IPS DF 6.9 (cell line): ENCODE measurements around the gene GIPC3.

Experiments used
- DNase-seq: peaks from one replicate; pipeline ENCODE4 v3.0.0-alpha.2; 2013; ENCODE audit warnings: low read depth, low spot score
- H3K27ac ChIP-seq: one replicate; pipeline ENCODE4 v1.5.1; 2013; ENCODE audit warnings: low read length, control low read depth
- H3K27me3 ChIP-seq: 2 replicates; pipeline ENCODE4 v1.6.1; 2013; ENCODE audit warnings: mild to moderate bottlenecking, low read length; ENCODE audit not compliant: control insufficient read depth, insufficient read depth
- H3K36me3 ChIP-seq: 2 replicates; pipeline ENCODE4 v1.6.1; 2013; ENCODE audit warnings: low read length; ENCODE audit not compliant: control insufficient read depth, insufficient read depth
- H3K4me1 ChIP-seq: 2 replicates; pipeline ENCODE4 v1.6.1; 2013; ENCODE audit warnings: low read length; ENCODE audit not compliant: control insufficient read depth, insufficient read depth
- H3K4me3 ChIP-seq: 2 replicates; pipeline ENCODE4 v1.5.1; 2013; ENCODE audit warnings: mild to moderate bottlenecking, low read length
- H3K9me3 ChIP-seq: 2 replicates; pipeline ENCODE4 v1.6.1; 2013; ENCODE audit warnings: low read length, inconsistent platforms; ENCODE audit not compliant: control insufficient read depth, insufficient read depth
- WGBS: extraction: QIAGEN DNeasy Blood & Tissue Kit; methylation state at CpG from one replicate; pipeline ENCODE4 v1.1.7; 2013; ENCODE audit warnings: mixed read lengths, missing lambda C conversion rate; ENCODE audit not compliant: insufficient read length, insufficient coverage; 5-methylcytosine and 5-hydroxymethylcytosine counted together

The GIPC3 gene

GRCh38 chr19:3606174-3606689 is 21.0 kb downstream of the GIPC3 start:
- Histone ChIP-seq H3K27me3 (peaks cover 3% of the 10 kb centered on the region; the same call in 1 of the 2 replicates), H3K36me3 (peaks cover 3% of the 10 kb centered on the region; the same call in 1 of the 2 replicates), H3K4me3 (peak overlapping the region; percentile 39; the same call in 1 of the 2 replicates), H3K27ac (no peak overlapping the region), H3K9me3 (no peaks in the 10 kb centered on the region), H3K4me1 (no peaks in the 10 kb centered on the region)
- WGBS: no CpG with 5 or more reads among the region's 35 CpGs
- no peak for DNase-seq

- WGBS: no CpG with 5 or more reads among the region's 46 CpGs
- no peaks in the 10 kb centered on the region for H3K4me1 ChIP-seq
- peak within 1 kb of the TSS; percentile 39; the same call in 1 of the 2 replicates for H3K4me3 ChIP-seq
- H3K27ac ChIP-seq: no peak within 1 kb of the TSS
- peaks cover 3% of the 10 kb centered on the region; the same call in 1 of the 2 replicates for H3K27me3 ChIP-seq
- no peak for DNase-seq
- H3K36me3 ChIP-seq: peaks cover 8% of the 10 kb centered on the region
- no peaks in the 10 kb centered on the region for H3K9me3 ChIP-seq
These were observed 21.5 kb downstream of the GIPC3 start, which contains the start of gene TBXA2R for GRCh38 chr19:3606690-3607289. TBXA2R (minus strand) TSS chr19:3606875; CDS start chr19:3600634, 6,241 bp downstream.

- no CpG with 5 or more reads among the region's 22 CpGs for WGBS
- H3K27ac ChIP-seq: no peak overlapping the region
- peaks cover 3% of the 10 kb centered on the region; the same call in 1 of the 2 replicates for H3K27me3 ChIP-seq
- no peaks in the 10 kb centered on the region for H3K4me1 ChIP-seq
- peak overlapping the region; percentile 39; the same call in 1 of the 2 replicates for H3K4me3 ChIP-seq
- H3K36me3 ChIP-seq: peaks cover 13% of the 10 kb centered on the region
- H3K9me3 ChIP-seq: no peaks in the 10 kb centered on the region
- DNase-seq: no peak
These were observed 22.2 kb downstream of the GIPC3 start for GRCh38 chr19:3607303-3608078.

GRCh38 chr19:3608079-3608641 is 22.9 kb downstream of the GIPC3 start:
- no peaks in the 10 kb centered on the region for H3K4me1 ChIP-seq
- no CpG with 5 or more reads among the region's 3 CpGs for WGBS
- no peak for DNase-seq

GRCh38 chr19:3608750-3609322 is 23.6 kb downstream of the GIPC3 start:
- Histone ChIP-seq H3K4me1 (no peaks in the 10 kb centered on the region), H3K27me3 (peaks cover 3% of the 10 kb centered on the region; the same call in 1 of the 2 replicates), H3K27ac (no peak overlapping the region), H3K36me3 (peaks cover 13% of the 10 kb centered on the region), H3K9me3 (no peaks in the 10 kb centered on the region), H3K4me3 (no peak overlapping the region)
- WGBS: no CpG with 5 or more reads among the region's 21 CpGs
- DNase-seq: no peak

More at GRCh38 chr19:3608079-3608641, 22.9 kb downstream of the GIPC3 start:
- H3K4me3 ChIP-seq: no peak overlapping the region
- no peaks in the 10 kb centered on the region for H3K9me3 ChIP-seq
- H3K27me3 ChIP-seq: peaks cover 3% of the 10 kb centered on the region; the same call in 1 of the 2 replicates
- H3K36me3 ChIP-seq: peaks cover 13% of the 10 kb centered on the region
- no peak overlapping the region for H3K27ac ChIP-seq

GRCh38 chr19:3609779-3610719 is 24.8 kb downstream of the GIPC3 start:
- H3K4me3 ChIP-seq: no peak overlapping the region
- no peak for DNase-seq
- peaks cover 13% of the 10 kb centered on the region for H3K36me3 ChIP-seq
- H3K4me1 ChIP-seq: no peaks in the 10 kb centered on the region
- H3K27ac ChIP-seq: no peak overlapping the region
- no CpG with 5 or more reads among the region's 24 CpGs for WGBS
- no peaks in the 10 kb centered on the region for H3K9me3 ChIP-seq
- H3K27me3 ChIP-seq: peaks cover 3% of the 10 kb centered on the region; the same call in 1 of the 2 replicates

- no peaks in the 10 kb centered on the region for H3K4me1 ChIP-seq
- DNase-seq: no peak
These were observed 25.8 kb downstream of the GIPC3 start for GRCh38 chr19:3610745-3611717.

GRCh38 chr19:3611841-3612240 is 26.6 kb downstream of the GIPC3 start:
- no peak for DNase-seq
- no peak overlapping the region for H3K27ac ChIP-seq
- peaks cover 18% of the 10 kb centered on the region for H3K36me3 ChIP-seq
- no peaks in the 10 kb centered on the region for H3K27me3 ChIP-seq
- WGBS: no CpG with 5 or more reads among the region's 36 CpGs
- no peaks in the 10 kb centered on the region for H3K9me3 ChIP-seq
- no peak overlapping the region for H3K4me3 ChIP-seq
- H3K4me1 ChIP-seq: no peaks in the 10 kb centered on the region

More at GRCh38 chr19:3610745-3611717, 25.8 kb downstream of the GIPC3 start:
- H3K27ac ChIP-seq: no peak overlapping the region
- H3K4me3 ChIP-seq: no peak overlapping the region
- peaks cover 18% of the 10 kb centered on the region for H3K36me3 ChIP-seq
- no peaks in the 10 kb centered on the region for H3K9me3 ChIP-seq
- no peaks in the 10 kb centered on the region for H3K27me3 ChIP-seq
- no CpG with 5 or more reads among the region's 41 CpGs for WGBS

GRCh38 chr19:3612330-3612729 is 27.1 kb downstream of the GIPC3 start:
- WGBS: no CpG with 5 or more reads among the region's 33 CpGs
- no peaks in the 10 kb centered on the region for H3K27me3 ChIP-seq
- H3K9me3 ChIP-seq: no peaks in the 10 kb centered on the region
- peaks cover 18% of the 10 kb centered on the region for H3K36me3 ChIP-seq
- H3K4me1 ChIP-seq: no peaks in the 10 kb centered on the region
- no peak for DNase-seq
- H3K27ac ChIP-seq: no peak overlapping the region
- H3K4me3 ChIP-seq: no peak overlapping the region
